Neural cell (in vitro differentiated cells): ENCODE data around the gene S100G. TPM values are rescaled to one million over a fixed set of nuclear protein-coding genes. Genes with fewer than 3 reads are reported as not detected.

Experiments used
- H2AFZ ChIP-seq: fragments of 200-600, 300-800 bp; sonication (generic), shearing (Covaris generic); 2 replicates; pipeline ENCODE4 v1.6.0; 2014; ENCODE audit warnings: low read depth, mild to moderate bottlenecking, antibody characterized with exemption, low read length, moderate library complexity
- H3F3A ChIP-seq: fragments of 200-600 bp; shearing (Covaris generic); 2 replicates; pipeline ENCODE4 v1.6.1; 2016; ENCODE audit warnings: mild to moderate bottlenecking, moderate library complexity, mixed read lengths, antibody characterized with exemption, low read length; ENCODE audit not compliant: insufficient read depth, poor library complexity, severe bottlenecking
- H3K27ac ChIP-seq: fragments of 200-600, 300-800 bp; sonication (generic), shearing (Covaris generic); 2 replicates; pipeline ENCODE4 v1.5.1; 2014; ENCODE audit warnings: mild to moderate bottlenecking, low read length, moderate library complexity
- H3K27me3 ChIP-seq: fragments of 300-800, 200-600 bp; sonication (generic), shearing (Covaris generic); 2 replicates; pipeline ENCODE4 v1.6.0; 2014; ENCODE audit warnings: mild to moderate bottlenecking, low read depth, low read length, moderate library complexity; ENCODE audit not compliant: insufficient read depth
- H3K36me3 ChIP-seq: fragments of 300-800, 200-600 bp; sonication (generic), shearing (Covaris generic); 2 replicates; pipeline ENCODE4 v1.5.1; 2014; ENCODE audit warnings: mild to moderate bottlenecking, antibody characterized with exemption, low read length, moderate library complexity; ENCODE audit not compliant: insufficient read depth
- H3K4me2 ChIP-seq: fragments of 300-800, 200-600 bp; sonication (generic), shearing (Covaris generic); 2 replicates; pipeline ENCODE4 v1.6.0; 2014; ENCODE audit warnings: mild to moderate bottlenecking, low read length
- H3K4me3 ChIP-seq: fragments of 300-800, 200-600 bp; sonication (generic), shearing (Covaris generic); 2 replicates; pipeline ENCODE4 v1.5.1; 2014; ENCODE audit warnings: mild to moderate bottlenecking, low read length, moderate library complexity
- H3K79me2 ChIP-seq: fragments of 200-600 bp; shearing (Covaris generic); replicated peaks from 2 replicates; pipeline ENCODE4 v1.6.0; 2014; ENCODE audit warnings: mild to moderate bottlenecking, low read length, moderate library complexity; ENCODE audit not compliant: insufficient read depth
- H3K9ac ChIP-seq: fragments of 300-800, 200-600 bp; sonication (generic), shearing (Covaris generic); 2 replicates; pipeline ENCODE4 v1.6.1; 2016; ENCODE audit warnings: mild to moderate bottlenecking, low read length, mixed read lengths
- H3K9me2 ChIP-seq: fragments of 200-600 bp; shearing (Covaris generic); 2 replicates; pipeline ENCODE4 v1.6.1; 2016; ENCODE audit warnings: mild to moderate bottlenecking, low read length, mixed read lengths; ENCODE audit not compliant: insufficient read depth
- H3K9me3 ChIP-seq: fragments of 200-600, 300-800 bp; sonication (generic), shearing (Covaris generic); 2 replicates; pipeline ENCODE4 v1.6.1; 2016; ENCODE audit warnings: mild to moderate bottlenecking, mixed run types, low read length, moderate library complexity, mixed read lengths
- H4K20me1 ChIP-seq: fragments of 200-600 bp; shearing (Covaris generic); 2 replicates; pipeline ENCODE4 v1.6.1; 2016; ENCODE audit warnings: mild to moderate bottlenecking, mixed run types; ENCODE audit not compliant: insufficient read depth
- EP300 ChIP-seq: fragments of 450-650 bp; conservative IDR thresholded peaks from 2 replicates; pipeline ENCODE4 v1.6.1; 2014; ENCODE audit warnings: antibody characterized with exemption, mild to moderate bottlenecking, moderate library complexity; ENCODE audit not compliant: poor library complexity, severe bottlenecking
- EZH2 ChIP-seq: fragments of 200-600, 300-800 bp; shearing (Covaris generic), sonication (generic); IDR thresholded peaks from 2 replicates; pipeline ENCODE4 v1.6.1; 2014; ENCODE audit warnings: antibody characterized with exemption, low read length, borderline replicate concordance, mild to moderate bottlenecking; ENCODE audit not compliant: insufficient read depth, poor library complexity, severe bottlenecking
- MXI1 ChIP-seq: fragments of 450-650 bp; conservative IDR thresholded peaks from 2 replicates; pipeline ENCODE4 v1.6.1; 2014; ENCODE audit warnings: antibody characterized with exemption, mild to moderate bottlenecking; ENCODE audit not compliant: poor library complexity, severe bottlenecking
- POLR2AphosphoS5 ChIP-seq: IDR thresholded peaks from 2 replicates; pipeline ENCODE4 v1.6.1; 2012
- RAD21 ChIP-seq: fragments of 450-650 bp; conservative IDR thresholded peaks from 2 replicates; pipeline ENCODE4 v1.6.1; 2014; ENCODE audit warnings: antibody characterized with exemption, mild to moderate bottlenecking, moderate library complexity
- SMC3 ChIP-seq: fragments of 450-650 bp; conservative IDR thresholded peaks from 2 replicates; pipeline ENCODE4 v1.6.1; 2014; ENCODE audit warnings: antibody characterized with exemption, mild to moderate bottlenecking, moderate library complexity; ENCODE audit not compliant: poor library complexity
- TAF1 ChIP-seq: IDR thresholded peaks from 2 replicates; pipeline ENCODE4 v1.6.1; 2012; ENCODE audit warnings: low read depth
- polyA plus RNA-seq: library from polyadenylated mRNA; depleted of rRNA; stranded (reverse); fragments of >200 nt; gene quantifications from 2 replicates; pipeline ENCODE4 v1.2.3, GENCODE V29; 2014
- TF ChIP-seq, protein P1 (sequence below): IDR thresholded peaks from 2 replicates; pipeline ENCODE4 v1.6.1; 2012; ENCODE audit warnings: borderline replicate concordance
- TF ChIP-seq, protein P2 (sequence below): fragments of 450-650 bp; IDR thresholded peaks from 2 replicates; pipeline ENCODE4 v1.5.1; 2014; ENCODE audit warnings: antibody characterized with exemption, mild to moderate bottlenecking, moderate library complexity; ENCODE audit not compliant: poor library complexity, severe bottlenecking

The S100G gene
- polyA plus RNA-seq, 1 donor from 2014 or later: not detected

DNA sequence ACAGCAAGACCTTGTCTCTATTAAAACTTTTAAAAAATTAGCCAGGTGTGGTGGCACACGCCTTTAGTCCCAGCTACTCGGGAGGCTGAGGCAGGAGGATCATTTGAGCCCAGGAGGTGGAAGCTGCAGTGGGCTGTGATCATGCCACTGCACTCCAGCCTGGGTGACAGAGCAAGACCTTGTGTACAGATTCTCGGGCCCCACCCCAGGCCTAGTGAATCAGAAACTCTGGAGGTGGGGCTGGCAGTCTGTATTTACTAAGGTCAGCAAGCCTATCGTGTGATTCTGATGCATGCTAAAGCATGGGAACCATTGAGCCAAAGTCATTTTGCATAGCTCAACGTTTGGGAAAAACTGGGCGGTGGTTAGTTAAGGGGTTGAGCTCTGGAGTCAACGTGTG lies 3.5 kb downstream of the S100G start:
- no peak overlapping the region for H3K4me2 ChIP-seq
- no peak overlapping the region for H3K9ac ChIP-seq
- H3K27ac ChIP-seq: no peak overlapping the region
- TF ChIP-seq EP300: no peak
- no peak for TF ChIP-seq EZH2
- TF ChIP-seq, protein P1, sequence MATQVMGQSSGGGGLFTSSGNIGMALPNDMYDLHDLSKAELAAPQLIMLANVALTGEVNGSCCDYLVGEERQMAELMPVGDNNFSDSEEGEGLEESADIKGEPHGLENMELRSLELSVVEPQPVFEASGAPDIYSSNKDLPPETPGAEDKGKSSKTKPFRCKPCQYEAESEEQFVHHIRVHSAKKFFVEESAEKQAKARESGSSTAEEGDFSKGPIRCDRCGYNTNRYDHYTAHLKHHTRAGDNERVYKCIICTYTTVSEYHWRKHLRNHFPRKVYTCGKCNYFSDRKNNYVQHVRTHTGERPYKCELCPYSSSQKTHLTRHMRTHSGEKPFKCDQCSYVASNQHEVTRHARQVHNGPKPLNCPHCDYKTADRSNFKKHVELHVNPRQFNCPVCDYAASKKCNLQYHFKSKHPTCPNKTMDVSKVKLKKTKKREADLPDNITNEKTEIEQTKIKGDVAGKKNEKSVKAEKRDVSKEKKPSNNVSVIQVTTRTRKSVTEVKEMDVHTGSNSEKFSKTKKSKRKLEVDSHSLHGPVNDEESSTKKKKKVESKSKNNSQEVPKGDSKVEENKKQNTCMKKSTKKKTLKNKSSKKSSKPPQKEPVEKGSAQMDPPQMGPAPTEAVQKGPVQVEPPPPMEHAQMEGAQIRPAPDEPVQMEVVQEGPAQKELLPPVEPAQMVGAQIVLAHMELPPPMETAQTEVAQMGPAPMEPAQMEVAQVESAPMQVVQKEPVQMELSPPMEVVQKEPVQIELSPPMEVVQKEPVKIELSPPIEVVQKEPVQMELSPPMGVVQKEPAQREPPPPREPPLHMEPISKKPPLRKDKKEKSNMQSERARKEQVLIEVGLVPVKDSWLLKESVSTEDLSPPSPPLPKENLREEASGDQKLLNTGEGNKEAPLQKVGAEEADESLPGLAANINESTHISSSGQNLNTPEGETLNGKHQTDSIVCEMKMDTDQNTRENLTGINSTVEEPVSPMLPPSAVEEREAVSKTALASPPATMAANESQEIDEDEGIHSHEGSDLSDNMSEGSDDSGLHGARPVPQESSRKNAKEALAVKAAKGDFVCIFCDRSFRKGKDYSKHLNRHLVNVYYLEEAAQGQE: no peak
- no peak for TF ChIP-seq MXI1
- no peak for TF ChIP-seq TAF1
- TF ChIP-seq RAD21: no peak
- TF ChIP-seq POLR2AphosphoS5: no peak
- no peak for TF ChIP-seq SMC3
- TF ChIP-seq, protein P2, sequence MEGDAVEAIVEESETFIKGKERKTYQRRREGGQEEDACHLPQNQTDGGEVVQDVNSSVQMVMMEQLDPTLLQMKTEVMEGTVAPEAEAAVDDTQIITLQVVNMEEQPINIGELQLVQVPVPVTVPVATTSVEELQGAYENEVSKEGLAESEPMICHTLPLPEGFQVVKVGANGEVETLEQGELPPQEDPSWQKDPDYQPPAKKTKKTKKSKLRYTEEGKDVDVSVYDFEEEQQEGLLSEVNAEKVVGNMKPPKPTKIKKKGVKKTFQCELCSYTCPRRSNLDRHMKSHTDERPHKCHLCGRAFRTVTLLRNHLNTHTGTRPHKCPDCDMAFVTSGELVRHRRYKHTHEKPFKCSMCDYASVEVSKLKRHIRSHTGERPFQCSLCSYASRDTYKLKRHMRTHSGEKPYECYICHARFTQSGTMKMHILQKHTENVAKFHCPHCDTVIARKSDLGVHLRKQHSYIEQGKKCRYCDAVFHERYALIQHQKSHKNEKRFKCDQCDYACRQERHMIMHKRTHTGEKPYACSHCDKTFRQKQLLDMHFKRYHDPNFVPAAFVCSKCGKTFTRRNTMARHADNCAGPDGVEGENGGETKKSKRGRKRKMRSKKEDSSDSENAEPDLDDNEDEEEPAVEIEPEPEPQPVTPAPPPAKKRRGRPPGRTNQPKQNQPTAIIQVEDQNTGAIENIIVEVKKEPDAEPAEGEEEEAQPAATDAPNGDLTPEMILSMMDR: no peak
- no peaks in the 10 kb centered on the region for H3K27me3 ChIP-seq
- H3F3A ChIP-seq: no peaks in the 10 kb centered on the region
- no peaks in the 10 kb centered on the region for H4K20me1 ChIP-seq
- no peak overlapping the region for H3K4me3 ChIP-seq
- no peaks in the 10 kb centered on the region for H3K9me3 ChIP-seq
- no peaks in the 10 kb centered on the region for H3K9me2 ChIP-seq
- no peaks in the 10 kb centered on the region for H3K79me2 ChIP-seq
- no peaks in the 10 kb centered on the region for H3K36me3 ChIP-seq
- no peak overlapping the region for H2AFZ ChIP-seq

DNA sequence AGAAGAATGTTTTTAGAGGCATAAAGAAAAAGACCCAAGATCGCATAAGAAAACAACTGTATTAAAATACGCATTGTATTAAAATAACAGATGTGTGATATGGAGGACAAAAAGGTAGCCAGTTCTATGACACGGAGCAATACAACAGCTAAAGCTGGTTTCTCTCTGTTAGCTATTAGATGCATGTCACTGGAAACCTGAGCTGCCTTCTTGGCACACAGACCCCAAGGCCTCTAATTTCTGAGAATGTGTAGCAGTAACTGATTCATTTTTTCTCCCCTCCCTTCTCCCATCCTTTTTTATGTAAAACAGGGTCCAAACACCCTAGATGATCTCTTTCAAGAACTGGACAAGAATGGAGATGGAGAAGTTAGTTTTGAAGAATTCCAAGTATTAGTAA lies 4.1 kb downstream of the S100G start:
- no peak overlapping the region for H3K4me2 ChIP-seq
- H2AFZ ChIP-seq: no peak overlapping the region
- H3K36me3 ChIP-seq: no peaks in the 10 kb centered on the region
- no peaks in the 10 kb centered on the region for H3K79me2 ChIP-seq
- H3K9me3 ChIP-seq: no peaks in the 10 kb centered on the region
- no peaks in the 10 kb centered on the region for H3F3A ChIP-seq
- H3K9ac ChIP-seq: no peak overlapping the region
- H3K27ac ChIP-seq: no peak overlapping the region
- H3K9me2 ChIP-seq: no peaks in the 10 kb centered on the region
- H3K27me3 ChIP-seq: no peaks in the 10 kb centered on the region
- H4K20me1 ChIP-seq: no peaks in the 10 kb centered on the region
- TF ChIP-seq SMC3 (no peak), MXI1 (no peak), POLR2AphosphoS5 (no peak), EP300 (no peak), EZH2 (no peak), TAF1 (no peak), RAD21 (no peak)
- TF ChIP-seq, protein P1: no peak
- TF ChIP-seq, protein P2: no peak
- no peak overlapping the region for H3K4me3 ChIP-seq
